Hematopoietic multipotent progenitor cell (in vitro differentiated cells): ENCODE data around the gene ACTL7A. TPM values are rescaled to one million over a fixed set of nuclear protein-coding genes. Genes with fewer than 3 reads are reported as not detected.

Source experiments
- DNase-seq, 3 donors: peaks; one replicate each; pipeline ENCODE4 v3.0.0-alpha.2; 2011 to 2015; ENCODE audit warnings: low read depth in 2 of 3, low spot score in 2 of 3
- small RNA-seq: library from RNA; depleted of rRNA; stranded (forward); fragments of <200 nt; gene quantifications from one replicate; pipeline ENCODE3, GENCODE V24; 2012
- total RNA-seq: library from RNA; depleted of rRNA; stranded (reverse); fragments of >200 nt; gene quantifications from one replicate; pipeline ENCODE4 v1.2.3, GENCODE V29; 2012

Gene ACTL7A
- total RNA-seq, 1 donor = not detected

GRCh38 chr9:108910914-108911313 is 48.8 kb downstream of the ACTL7A start:
- no peak for DNase-seq

GRCh38 chr9:108911820-108912219 is 49.8 kb downstream of the ACTL7A start:
- DNase-seq = no peak

Small RNA genes within 50 kb of the gene (small RNA-seq; reads per million reads assigned to genes)
- gene AL359692.1 = not detected

Other genes starting within 250 kb of the ACTL7A start
- under 0.01 TPM for gene ACTL7B, start 6.3 kb upstream of the ACTL7A start, total RNA-seq
- 17.2 TPM for gene ELP1, start 71.9 kb downstream of the ACTL7A start, total RNA-seq
- 4.8 TPM for gene ABITRAM, start 72.1 kb downstream of the ACTL7A start, total RNA-seq
- 1.6 TPM for gene CTNNAL1, start 151.2 kb downstream of the ACTL7A start, total RNA-seq